Astrocyte of the spinal cord (primary cell): ENCODE data around the gene NEDD4L.

Experiments
- DNase-seq: peaks from one replicate; pipeline ENCODE4 v3.0.0; 2011; ENCODE audit warnings: low read depth, low spot score
- H3K4me3 ChIP-seq: 2 replicates; pipeline ENCODE4 v1.5.1; 2011; ENCODE audit warnings: low read depth, mild to moderate bottlenecking, low read length, moderate library complexity
- CTCF ChIP-seq: IDR thresholded peaks from 2 replicates; pipeline ENCODE4 v1.5.1; 2012; ENCODE audit warnings: low read depth, mild to moderate bottlenecking, low read length, inconsistent platforms
- in situ Hi-C: cut with HindIII; loops from 2 replicates; pipeline ENCODE4 v1.10.0; 2017; ENCODE audit warnings: low sequenced_read_pairs

Gene NEDD4L

DNA sequence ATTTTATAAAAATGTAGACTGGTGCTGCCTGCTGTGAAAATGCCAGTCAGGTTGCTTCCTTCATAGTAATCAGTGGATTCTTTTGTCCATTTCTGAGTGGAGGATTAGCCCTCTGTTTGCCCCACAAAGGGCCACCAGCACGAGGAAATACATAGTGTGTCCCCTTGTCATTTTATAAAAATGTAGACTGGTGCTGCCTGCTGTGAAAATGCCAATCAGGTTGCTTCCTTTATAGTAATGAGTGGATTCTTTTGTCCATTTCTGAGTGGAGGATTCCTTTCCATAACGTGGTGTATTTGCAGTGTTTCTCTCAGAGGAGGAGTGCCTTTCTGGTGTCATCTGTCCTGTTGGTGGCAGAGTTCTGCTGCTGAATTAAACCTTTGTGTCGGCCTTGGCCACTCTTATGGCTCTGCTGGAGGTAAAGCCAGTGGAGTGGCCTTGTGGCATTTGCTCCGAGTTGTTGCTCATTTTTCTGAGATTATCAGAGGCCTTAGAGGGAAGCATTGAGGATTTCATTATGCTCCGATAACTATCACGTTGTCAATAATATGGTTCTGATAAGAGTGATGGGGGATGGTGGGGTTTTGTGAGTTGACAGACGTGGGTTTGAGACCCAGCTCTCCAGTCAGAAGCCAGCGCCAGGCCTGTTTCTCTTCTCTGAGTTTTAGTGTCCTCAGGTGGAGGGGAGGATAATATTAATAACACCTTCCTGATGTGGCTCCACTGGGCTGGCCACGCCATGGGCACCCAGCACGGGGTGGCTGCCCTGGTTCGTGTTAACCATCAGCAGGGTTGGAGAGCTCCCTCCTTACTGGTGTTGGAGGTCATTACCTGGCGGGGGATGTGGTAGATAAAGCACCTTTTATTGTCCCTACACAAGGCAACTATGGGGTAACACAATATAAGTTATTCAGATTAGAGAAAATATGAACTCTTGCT lies 96.6 kb downstream of the NEDD4L start:
- DNase-seq = no peak
- TF ChIP-seq CTCF = no peak
- in situ Hi-C loops = no loop called here
- no peak overlapping the region for H3K4me3 ChIP-seq

DNA sequence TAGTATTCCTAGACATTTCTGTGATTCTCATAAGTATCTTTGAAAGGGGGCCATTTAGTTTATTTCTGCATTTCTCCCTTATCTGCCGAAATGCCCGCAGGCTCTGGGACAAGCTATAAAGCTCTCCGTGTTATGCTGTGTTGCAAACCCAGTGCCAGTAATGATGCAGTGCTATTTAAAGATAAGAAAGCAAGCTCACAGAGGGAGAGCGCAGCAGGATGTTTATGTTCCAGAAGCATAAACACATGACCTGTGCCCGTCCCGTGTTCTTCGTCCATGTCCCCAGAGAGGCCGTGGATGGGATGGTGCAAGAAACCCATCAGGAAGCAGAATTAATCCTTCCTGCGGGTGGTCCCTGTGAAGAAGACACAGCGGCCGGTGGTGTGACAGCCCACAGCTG lies 99.4 kb downstream of the NEDD4L start:
- in situ Hi-C loops = no loop called here
- no peak overlapping the region for H3K4me3 ChIP-seq
- TF ChIP-seq CTCF = no peak
- peak; percentile 24 for DNase-seq

DNA sequence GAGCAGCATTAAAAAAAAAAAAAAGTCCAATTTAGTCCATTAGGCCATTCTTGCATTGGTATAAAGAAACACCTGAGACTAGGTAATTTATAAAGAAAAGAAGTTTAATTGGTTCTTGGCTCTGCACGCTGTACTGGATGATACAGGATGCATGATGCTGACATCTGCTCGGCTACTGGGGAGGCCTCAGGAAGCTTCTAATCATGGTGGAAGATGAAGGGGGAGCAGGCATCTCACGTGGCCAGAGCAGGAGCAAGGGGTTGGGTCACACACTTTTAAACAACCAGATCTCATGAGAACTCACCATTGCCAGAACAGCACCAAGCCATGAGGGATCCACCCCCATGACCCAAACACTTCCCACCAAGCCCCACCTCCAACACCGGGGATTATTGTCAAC lies 100.1 kb downstream of the NEDD4L start:
- in situ Hi-C loops = no loop called here
- no peak for DNase-seq
- TF ChIP-seq CTCF = no peak

DNA sequence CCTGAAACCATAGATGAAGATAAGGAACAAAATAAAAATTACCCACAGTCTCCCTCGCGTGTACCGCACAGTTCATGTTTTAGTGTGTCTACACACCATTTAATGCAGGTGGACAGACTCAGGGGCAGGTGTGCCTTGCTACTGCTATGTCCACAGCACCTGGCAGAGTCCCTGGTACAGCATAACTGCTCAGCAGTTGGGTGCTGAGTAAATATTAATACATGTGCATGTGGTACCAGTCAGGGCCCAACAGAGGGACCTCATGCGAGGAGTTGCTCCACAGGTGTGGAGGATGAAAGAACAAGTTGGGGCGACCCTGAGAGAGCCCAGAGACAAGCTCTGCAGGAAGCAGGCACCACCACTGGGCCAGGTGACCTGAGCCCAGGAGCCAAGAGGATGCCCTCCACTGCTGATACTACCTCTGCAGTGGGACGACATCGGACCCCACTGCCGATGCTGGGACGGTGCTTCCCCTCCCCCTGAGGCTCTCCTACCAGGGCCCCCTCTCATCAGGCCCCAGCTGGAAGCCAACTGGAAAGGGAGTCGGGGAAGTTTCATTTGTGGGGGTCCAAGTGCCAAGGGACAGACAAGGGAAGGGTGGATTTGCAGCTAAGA lies 100.8 kb downstream of the NEDD4L start:
- no peak for DNase-seq
- no peak overlapping the region for H3K4me3 ChIP-seq
- in situ Hi-C loops = no loop called here
- no peak for TF ChIP-seq CTCF

More for the DNA sequence above, 100.1 kb downstream of the NEDD4L start:
- H3K4me3 ChIP-seq = no peak overlapping the region

DNA sequence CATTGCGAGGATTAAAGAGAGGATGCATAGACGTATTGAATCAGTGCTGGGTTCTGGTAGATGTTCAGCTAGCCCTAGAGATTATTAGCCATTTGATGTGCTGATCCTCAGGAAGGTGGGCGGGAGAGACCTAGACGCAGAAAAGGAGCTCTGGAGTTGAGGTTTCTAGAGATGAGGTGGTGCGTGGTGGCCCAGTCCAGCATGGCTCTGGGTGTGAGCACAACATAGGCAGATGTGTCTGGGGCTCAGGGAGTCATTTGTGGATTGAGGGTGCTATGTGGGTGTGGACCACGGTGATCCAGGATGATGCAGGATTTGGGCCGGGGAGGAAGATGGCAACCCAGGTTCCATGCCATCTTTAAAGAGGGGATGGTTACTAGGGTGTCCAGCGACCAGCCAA lies 102.1 kb downstream of the NEDD4L start:
- in situ Hi-C loops = no loop called here
- no peak for DNase-seq
- no peak overlapping the region for H3K4me3 ChIP-seq
- TF ChIP-seq CTCF = no peak

DNA sequence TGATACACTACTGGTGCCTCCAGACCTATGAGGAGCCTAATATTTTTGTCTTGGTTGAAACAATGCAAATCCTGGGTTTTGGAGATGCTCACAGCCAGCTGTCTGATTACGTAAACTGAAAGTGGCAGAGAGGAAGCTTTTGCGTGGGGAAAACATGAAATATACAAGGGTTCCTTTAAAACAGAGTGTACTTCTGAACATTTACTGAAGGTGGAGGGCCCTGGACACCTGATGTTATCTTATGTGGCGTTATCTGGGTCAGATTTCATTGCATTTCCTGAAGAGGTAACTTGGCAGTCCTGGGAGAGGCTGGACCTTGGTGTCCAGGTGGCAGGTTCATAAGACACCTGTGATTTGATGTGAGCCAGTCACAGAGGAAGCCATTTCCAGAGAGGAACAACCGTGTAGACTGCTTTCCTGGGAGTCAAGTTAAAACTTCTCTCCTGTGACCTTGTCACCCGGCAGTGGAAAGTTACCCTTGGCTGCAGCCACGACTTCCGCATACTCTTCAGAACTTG lies 105.0 kb downstream of the NEDD4L start:
- no peak overlapping the region for H3K4me3 ChIP-seq
- TF ChIP-seq CTCF = no peak
- no peak for DNase-seq
- in situ Hi-C loops = no loop called here
